ENCODE data around the gene GNAS-AS1.

GNAS-AS1 gene

DNA sequence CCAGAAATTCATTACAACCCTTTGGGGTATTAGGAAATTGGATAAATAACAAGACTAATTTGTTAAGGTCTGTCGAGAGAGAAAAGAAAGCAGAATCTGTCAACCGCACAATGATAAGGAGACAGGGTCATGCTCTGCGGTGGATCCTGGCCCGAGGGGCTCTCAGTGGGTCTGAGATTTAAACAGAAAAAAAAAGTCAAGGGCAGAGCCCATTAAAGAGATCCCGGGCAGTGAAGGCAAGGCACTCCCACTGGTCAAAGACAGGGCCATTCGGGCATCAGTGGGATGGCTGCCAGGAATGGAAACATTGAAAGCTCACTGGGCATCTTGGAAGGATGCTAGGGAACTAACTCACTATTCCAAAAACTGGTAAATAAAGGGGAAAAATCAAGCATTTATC is 77.9 kb downstream of the GNAS-AS1 start:
- TF ChIP-seq TAF1 (IDR thresholded peaks at IDR 0.05; ENCODE audit: low read depth): no peak
- TF ChIP-seq EGR1 (IDR thresholded peaks at IDR 0.05): no peak
- no peak for TF ChIP-seq FOXM1 (IDR thresholded peaks at IDR 0.05; ENCODE audit: borderline replicate concordance, low read depth)
- no peak for TF ChIP-seq EP300 (IDR thresholded peaks at IDR 0.05; ENCODE audit: borderline replicate concordance)
- TF ChIP-seq, protein P1, sequence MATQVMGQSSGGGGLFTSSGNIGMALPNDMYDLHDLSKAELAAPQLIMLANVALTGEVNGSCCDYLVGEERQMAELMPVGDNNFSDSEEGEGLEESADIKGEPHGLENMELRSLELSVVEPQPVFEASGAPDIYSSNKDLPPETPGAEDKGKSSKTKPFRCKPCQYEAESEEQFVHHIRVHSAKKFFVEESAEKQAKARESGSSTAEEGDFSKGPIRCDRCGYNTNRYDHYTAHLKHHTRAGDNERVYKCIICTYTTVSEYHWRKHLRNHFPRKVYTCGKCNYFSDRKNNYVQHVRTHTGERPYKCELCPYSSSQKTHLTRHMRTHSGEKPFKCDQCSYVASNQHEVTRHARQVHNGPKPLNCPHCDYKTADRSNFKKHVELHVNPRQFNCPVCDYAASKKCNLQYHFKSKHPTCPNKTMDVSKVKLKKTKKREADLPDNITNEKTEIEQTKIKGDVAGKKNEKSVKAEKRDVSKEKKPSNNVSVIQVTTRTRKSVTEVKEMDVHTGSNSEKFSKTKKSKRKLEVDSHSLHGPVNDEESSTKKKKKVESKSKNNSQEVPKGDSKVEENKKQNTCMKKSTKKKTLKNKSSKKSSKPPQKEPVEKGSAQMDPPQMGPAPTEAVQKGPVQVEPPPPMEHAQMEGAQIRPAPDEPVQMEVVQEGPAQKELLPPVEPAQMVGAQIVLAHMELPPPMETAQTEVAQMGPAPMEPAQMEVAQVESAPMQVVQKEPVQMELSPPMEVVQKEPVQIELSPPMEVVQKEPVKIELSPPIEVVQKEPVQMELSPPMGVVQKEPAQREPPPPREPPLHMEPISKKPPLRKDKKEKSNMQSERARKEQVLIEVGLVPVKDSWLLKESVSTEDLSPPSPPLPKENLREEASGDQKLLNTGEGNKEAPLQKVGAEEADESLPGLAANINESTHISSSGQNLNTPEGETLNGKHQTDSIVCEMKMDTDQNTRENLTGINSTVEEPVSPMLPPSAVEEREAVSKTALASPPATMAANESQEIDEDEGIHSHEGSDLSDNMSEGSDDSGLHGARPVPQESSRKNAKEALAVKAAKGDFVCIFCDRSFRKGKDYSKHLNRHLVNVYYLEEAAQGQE (IDR thresholded peaks at IDR 0.05; ENCODE audit: low read depth): no peak
- TF ChIP-seq NFIC (IDR thresholded peaks at IDR 0.05): no peak
- TF ChIP-seq RAD21 (IDR thresholded peaks at IDR 0.05; ENCODE audit: low read depth): no peak
